Effector CD8-positive, alpha-beta T cell (primary cell): ENCODE data around the gene KRTAP10-6.
"Not testable (repeated sequence)": the region's sequence is repeated elsewhere in the genome, so short reads cannot be mapped to it uniquely, and the experiment has no call there.

Experiments
- DNase-seq: peaks from one replicate; lab custom pipeline; 2025; lab: John Stamatoyannopoulos, UW

Gene KRTAP10-6

DNA sequence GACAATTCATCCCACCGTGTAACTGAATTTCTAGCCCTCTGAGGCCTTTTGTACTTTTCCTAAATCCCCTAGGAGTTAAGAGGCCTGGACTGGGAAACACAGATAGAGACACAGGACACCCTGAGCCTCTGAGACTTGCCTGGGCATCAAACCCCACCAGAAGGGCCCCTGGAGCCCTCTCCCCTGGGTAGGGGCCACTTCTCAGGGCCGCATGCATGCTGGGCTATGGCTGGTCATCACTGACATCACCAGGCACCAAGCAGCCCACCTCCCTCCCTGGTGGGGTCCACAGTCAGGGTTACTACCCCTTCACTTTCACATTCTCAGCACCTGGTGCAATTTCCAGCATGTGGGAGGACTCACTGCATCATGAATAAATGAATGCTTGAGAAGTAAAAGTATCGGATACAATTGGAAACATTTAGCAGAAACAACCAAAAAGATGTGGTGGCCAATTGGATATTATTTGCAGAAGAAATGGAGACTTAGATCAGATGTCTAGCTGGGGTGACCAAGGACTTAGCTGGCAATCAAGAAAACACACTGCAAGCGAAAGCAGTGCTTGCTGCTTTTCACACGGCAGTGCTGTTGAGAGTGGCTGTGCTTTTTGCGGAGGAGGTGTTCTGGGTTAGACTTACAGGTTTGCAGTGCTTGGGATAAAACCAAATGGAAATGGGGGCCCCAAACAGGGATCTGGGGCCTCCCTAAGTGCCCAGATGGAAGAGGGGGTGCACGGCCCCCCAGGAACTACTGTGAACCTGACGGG is 7.1 kb upstream of the KRTAP10-6 start:
- no peak for DNase-seq

GRCh38 chr21:44598061-44598460 is 5.8 kb upstream of the KRTAP10-6 start:
- DNase-seq = no peak

- no peak for DNase-seq
Measured at GRCh38 chr21:44596068-44596725, 3.9 kb upstream of the KRTAP10-6 start.

GRCh38 chr21:44595524-44595923 is 3.2 kb upstream of the KRTAP10-6 start:
- no peak for DNase-seq

GRCh38 chr21:44594406-44594916 is 2.2 kb upstream of the KRTAP10-6 start:
- no peak for DNase-seq

- DNase-seq = no peak
Measured at GRCh38 chr21:44593598-44594405, 1.5 kb upstream of the KRTAP10-6 start.

- not testable (repeated sequence) for DNase-seq
Measured at GRCh38 chr21:44591801-44592130, 539 bp downstream of the KRTAP10-6 start.

GRCh38 chr21:44590897-44591800 is 1.2 kb downstream of the KRTAP10-6 start:
- DNase-seq = not testable (repeated sequence)

GRCh38 chr21:44590311-44590721 is 2.0 kb downstream of the KRTAP10-6 start:
- DNase-seq = no peak

DNA sequence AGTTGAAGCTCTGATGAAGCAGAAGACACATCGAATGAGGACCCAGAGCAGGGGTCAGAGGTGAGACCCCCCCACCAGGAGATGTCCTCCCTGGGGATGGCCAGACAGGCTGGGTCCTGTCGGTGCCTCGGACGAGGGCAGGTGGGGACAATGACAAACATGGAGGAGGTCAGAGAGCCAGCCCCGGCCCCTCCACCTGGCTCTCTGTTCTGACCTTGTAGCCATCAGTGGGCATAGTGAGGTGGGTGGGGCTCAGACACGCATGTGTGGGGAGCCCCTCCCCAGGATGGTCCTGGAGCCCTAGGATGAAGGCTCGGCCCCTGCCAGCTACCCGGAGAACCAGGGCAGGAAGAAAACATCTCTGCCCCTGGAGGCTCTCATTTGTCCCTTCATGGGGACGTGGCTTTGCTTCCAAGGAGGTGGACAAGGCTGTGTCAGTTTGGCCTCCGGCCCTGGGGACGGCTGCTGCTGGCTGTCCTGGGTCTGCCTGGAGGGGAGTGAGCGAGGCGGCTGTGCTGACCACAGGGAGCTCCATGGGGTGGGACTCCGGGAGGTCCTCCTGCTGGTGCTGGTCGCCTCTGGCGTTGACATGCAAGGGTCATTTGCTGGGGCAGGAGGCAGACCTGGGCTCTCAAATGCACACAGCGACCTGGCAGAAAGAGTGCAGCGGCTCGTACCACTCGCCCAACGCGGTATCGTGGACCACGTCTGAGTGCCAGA is 2.6 kb downstream of the KRTAP10-6 start:
- no peak for DNase-seq

DNA sequence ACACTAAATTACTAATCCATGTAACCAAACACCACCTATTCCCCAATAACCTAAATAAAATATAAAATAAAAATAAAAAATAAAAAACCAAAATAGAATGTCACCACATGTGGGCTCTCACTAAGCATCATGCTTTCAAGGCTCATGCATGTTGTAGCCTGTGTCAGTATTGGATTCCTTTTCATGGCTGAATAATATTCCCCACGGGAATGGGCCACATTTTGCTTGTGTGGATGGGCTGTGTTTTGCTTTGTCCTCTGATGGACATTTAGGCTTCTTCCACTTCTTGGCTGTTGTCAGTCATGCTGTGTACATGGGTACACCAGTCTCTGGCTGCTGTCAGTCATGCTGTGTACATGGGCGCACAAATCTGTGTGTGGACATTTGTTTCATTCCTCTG is 3.2 kb downstream of the KRTAP10-6 start:
- no peak for DNase-seq

- DNase-seq = no peak
Measured at GRCh38 chr21:44585892-44586291, 6.4 kb downstream of the KRTAP10-6 start.

DNA sequence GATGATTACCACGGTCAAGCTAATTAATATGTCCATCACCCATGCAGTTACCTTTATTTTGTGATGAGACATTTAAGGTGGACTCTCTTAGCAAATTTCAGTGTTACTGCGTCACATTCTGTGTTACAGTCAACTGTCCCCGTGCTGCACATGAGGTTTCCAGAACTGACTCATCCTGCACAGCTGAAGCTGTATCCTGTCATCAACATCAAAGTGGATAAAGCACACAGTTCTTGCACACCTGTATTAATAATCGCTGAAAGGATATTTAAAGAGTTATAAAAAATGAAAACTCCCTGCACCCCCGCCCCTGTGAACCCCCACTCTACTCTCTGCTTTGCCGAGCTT is 8.5 kb downstream of the KRTAP10-6 start:
- DNase-seq = no peak

- DNase-seq = no peak
Measured at GRCh38 chr21:44583089-44583799, 9.1 kb downstream of the KRTAP10-6 start.

DNA sequence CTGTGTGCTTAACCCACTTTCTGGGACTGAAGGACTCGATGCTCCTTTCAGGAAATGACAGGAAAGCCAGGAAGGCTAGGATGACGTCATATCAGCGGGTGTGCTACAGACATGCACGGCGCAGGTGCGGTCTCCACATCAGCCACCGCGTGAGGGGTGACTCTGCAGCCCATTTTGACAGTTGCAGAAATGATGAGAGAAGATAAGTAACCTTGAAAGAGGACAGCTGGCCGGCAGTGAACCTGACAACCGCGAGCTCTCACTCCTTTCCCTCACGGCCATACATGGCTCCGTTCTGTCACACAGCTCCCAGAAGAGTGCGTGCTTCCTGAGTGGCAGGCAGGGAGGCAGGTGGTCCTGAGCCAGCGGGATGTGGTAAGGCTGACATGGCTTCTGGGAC is 10.2 kb downstream of the KRTAP10-6 start:
- DNase-seq = no peak

GRCh38 chr21:44581158-44581557 is 11.1 kb downstream of the KRTAP10-6 start:
- DNase-seq = no peak

- not testable (repeated sequence) for DNase-seq
Measured at GRCh38 chr21:44580231-44580821, 12.0 kb downstream of the KRTAP10-6 start, which contains the start of gene KRTAP10-5. Gene KRTAP10-5 (minus strand): TSS chr21:44580604. CDS start chr21:44580578, 26 bp downstream.

DNA sequence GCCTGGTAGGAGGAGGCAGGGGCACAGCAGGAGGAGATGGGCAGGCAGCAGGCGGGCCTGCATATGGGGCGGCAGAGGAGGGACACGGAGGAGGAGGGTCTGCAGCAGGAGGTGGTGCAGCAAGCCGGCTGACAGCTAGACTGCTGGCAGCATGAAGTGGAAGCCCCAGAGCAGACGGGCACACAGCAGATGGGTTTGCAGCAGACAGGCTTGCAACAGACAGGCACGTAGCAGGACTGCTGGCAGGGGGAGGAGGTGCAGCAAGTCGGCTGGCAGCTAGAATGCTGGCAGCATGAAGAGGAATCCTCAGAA is 12.5 kb downstream of the KRTAP10-6 start:
- no peak for DNase-seq

GRCh38 chr21:44579056-44579832 is 13.1 kb downstream of the KRTAP10-6 start:
- DNase-seq = no peak
